ENCODE data around the gene IL1R2.

- TF ChIP-seq CTCF (IDR thresholded peaks at IDR 0.05) (no peak), ESRRA (CRISPR knock-in tag; IDR thresholded peaks at IDR 0.05; ENCODE audit: borderline replicate concordance) (no peak), FOXK1 (CRISPR knock-in tag; IDR thresholded peaks at IDR 0.05) (no peak), CREM (CRISPR knock-in tag; IDR thresholded peaks at IDR 0.05) (no peak), ELF4 (CRISPR knock-in tag; IDR thresholded peaks at IDR 0.05; ENCODE audit: low read depth) (no peak), MLX (CRISPR knock-in tag; IDR thresholded peaks at IDR 0.05) (no peak), CBFB (CRISPR knock-in tag; IDR thresholded peaks at IDR 0.05; ENCODE audit: low read depth) (no peak), ZNF396 (CRISPR knock-in tag; IDR thresholded peaks at IDR 0.05; ENCODE audit: borderline replicate concordance) (no peak)
Observed at GRCh38 chr2:102016399-102016955, 24.7 kb downstream of the IL1R2 start.
